ENCODE results near the gene IFNLR1.

DNA sequence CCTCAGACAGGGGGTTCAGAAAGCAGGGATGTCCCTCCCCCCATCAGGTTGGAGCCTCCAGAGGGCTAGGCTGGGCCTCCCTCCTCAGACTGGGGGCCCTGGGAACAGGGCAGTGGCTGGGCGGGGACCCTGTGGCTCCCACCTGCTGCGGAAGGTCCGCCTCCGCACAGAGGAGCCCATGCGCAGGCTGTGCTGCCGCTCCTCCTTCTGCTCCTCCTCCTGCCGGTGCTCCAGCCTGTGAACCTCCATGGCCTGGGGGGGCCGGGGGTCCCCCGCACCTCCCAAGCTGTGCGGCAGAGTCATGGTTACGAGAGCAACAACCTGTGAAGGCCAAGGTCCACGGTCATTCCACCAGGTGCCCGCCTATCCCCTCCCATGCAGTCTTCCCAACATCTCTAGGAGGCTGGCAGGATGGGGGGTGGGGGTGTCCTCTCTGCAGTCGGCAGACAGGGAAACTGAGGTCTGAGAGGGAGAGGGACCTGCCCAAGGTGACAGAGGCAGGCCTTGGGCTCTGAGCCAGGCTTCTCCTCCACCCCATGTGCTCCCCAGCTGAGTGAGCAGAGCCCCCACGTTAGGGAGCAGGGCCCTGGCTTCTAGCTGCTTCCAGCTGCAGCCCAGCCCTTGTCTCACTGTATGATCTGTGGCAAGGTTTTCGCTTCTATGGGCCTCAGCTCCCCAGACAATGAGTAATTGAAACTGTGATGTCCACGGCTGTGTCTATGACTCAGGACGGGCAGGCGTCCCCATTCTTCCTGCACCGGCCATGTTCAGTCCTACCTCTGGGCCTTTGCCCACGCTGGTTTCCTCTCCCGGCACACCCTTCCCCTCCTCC lies 78.5 kb downstream of the IFNLR1 start:
- TF ChIP-seq CTCF (IDR thresholded peaks at IDR 0.05 in 4 of 5, conservative IDR thresholded peaks at IDR 0.05 in 1 of 5) (no peak), POLR2A (IDR thresholded peaks at IDR 0.05) (peak; percentile 45 to 65)

Measured in gastrocnemius medialis (tissue), 4 donors.